GM12864 (cell line): ENCODE measurements around the gene PTPRC.

Source experiments
- DNase-seq: peaks from one replicate; pipeline ENCODE4 v3.0.0-alpha.2; 2011; ENCODE audit warnings: low read depth
- H3K4me3 ChIP-seq: 2 replicates; pipeline ENCODE4 v1.5.1; 2011; ENCODE audit warnings: mild to moderate bottlenecking, low read depth, low read length, control low read depth
- TF ChIP-seq, protein P1 (sequence below): IDR thresholded peaks from 2 replicates; pipeline ENCODE4 v1.5.1; 2011; ENCODE audit warnings: low read depth, mild to moderate bottlenecking, moderate library complexity, low read length, control low read depth, inconsistent platforms; ENCODE audit errors: missing control alignments

Gene PTPRC

DNA sequence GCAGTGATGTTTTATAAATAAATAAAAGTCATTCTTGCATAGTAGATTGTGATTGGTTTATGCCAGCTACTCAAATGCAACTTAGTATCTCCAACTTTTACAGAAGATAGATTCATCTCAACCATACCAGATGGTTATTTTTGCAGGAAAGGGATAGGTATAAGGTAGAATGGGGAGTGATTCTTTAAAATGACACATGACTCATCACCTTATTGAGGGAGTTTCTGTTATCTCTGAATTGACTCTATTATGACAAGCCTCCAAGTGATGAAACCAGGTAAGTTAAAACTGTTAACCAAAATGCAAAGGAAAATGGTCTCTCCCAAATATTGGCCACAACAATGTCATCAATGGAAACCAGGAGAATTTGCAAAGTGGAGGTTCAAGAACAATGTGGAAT, 54.5 kb downstream of the PTPRC start:
- TF ChIP-seq, protein P1, sequence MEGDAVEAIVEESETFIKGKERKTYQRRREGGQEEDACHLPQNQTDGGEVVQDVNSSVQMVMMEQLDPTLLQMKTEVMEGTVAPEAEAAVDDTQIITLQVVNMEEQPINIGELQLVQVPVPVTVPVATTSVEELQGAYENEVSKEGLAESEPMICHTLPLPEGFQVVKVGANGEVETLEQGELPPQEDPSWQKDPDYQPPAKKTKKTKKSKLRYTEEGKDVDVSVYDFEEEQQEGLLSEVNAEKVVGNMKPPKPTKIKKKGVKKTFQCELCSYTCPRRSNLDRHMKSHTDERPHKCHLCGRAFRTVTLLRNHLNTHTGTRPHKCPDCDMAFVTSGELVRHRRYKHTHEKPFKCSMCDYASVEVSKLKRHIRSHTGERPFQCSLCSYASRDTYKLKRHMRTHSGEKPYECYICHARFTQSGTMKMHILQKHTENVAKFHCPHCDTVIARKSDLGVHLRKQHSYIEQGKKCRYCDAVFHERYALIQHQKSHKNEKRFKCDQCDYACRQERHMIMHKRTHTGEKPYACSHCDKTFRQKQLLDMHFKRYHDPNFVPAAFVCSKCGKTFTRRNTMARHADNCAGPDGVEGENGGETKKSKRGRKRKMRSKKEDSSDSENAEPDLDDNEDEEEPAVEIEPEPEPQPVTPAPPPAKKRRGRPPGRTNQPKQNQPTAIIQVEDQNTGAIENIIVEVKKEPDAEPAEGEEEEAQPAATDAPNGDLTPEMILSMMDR, result no peak
- H3K4me3 ChIP-seq, result no peak overlapping the region
- no peak for DNase-seq

DNA sequence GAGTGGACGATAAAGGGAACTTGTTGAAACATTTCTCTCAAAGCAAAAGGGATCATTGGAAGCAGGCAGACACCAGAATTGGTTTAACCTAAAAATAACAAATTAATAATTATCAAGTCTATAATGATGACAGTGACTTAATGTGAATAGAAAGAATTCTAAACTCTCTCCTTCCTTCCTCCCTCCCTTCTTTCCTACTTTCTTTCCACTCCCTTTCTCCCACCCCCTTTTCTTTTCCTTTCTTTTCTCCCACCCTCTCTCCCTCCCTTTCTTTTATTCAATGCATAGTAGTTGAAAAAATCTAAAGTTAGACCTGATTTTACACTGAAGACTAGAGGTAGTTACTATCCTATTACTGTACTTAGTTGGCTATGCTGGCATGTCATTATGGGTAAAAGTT, 55.7 kb downstream of the PTPRC start:
- H3K4me3 ChIP-seq, result no peak overlapping the region
- DNase-seq, result no peak
- TF ChIP-seq, protein P1, result no peak

DNA sequence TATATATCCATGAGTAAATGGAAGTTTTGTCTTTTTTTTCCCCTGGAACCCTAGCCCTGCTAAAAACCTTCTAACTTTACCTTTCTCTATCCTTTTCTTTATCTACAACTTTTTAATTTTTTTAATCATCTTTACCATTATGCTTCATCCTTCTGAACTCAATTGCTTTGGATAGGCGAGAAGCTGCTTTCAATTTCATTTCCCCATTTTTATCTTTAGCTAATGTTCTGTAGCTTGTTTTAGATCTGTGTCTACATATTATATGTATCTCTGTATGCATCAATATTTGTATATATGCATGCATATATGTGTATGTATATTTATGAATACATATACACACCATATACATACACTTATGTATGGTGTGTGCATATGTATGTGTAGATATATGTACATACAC, 57.4 kb downstream of the PTPRC start:
- no peak for DNase-seq
- no peak overlapping the region for H3K4me3 ChIP-seq

DNA sequence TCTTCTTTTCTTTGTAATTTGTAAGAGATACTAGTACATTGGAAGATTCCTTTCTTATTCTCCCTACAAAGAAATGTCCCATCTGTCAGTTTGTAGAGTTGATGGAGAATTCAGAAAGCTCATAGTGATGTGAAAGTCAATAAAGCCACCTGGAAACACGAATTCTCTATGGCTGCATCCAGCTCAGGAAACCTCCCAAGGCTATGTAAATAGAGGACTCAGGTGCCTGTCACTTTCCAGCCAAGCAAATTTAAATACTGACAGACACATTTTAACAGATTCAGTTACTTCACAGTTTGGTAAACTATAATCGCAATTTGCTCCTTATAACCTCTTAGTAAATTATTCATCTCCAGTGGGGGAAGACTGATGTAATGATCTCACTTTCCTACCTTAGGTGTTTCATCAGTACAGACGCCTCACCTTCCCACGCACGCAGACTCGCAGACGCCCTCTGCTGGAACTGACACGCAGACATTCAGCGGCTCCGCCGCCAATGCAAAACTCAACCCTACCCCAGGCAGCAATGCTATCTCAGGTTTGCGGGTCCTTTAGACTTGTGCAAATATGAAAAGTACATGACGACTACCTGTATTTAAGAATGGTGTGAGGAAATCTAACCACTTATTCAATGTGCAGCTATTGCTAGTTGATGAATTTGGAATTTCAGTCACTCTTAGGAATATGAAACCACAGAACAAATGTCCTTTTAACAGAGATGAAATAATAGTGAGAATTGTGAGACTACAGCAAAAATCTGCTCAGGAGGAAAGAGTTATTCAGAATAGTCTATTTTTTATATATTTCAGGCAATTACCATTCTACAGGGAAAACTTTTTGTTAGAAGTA, 60.6 kb downstream of the PTPRC start:
- no peak overlapping the region for H3K4me3 ChIP-seq
- TF ChIP-seq, protein P1, result peak; percentile 33
- DNase-seq, result no peak

More for the DNA sequence above, 57.4 kb downstream of the PTPRC start:
- TF ChIP-seq, protein P1, result no peak

DNA sequence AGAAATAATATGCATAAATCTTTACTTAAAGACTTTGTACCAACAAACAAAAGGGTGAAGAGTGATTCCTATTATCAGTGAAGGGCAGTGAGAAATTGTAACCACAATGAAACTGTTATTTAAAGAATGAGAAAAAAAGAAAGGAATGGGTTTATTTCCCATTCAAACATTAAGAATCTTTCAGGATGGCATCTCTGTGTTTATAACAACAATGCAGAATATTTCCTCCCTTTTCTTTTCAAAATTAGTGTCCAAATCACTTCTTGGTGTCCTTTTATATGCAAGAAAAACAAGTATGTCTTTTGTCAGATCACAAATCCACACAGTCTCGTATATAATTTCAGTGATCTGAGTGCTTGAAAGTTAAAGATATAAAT, 61.2 kb downstream of the PTPRC start:
- DNase-seq, result no peak
- TF ChIP-seq, protein P1, result no peak
- H3K4me3 ChIP-seq, result no peak overlapping the region

DNA sequence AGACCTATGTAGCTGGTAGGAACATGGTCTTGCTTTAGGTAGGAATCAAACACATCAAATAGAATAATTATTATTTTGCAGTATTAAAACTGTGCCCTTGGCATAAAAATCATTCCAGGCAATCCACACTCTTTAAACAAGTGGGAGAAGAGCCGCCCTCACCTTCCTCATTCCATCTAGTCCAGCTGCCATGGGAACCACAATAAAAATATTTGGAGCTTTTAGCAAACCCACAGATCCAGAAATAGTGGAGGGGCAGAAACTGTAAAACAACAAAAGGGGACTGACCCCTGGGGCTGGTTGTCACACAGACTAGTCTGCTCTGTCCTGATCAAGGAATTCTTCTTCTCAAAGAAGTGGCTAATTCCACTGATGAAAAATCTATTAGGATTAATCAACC, 61.6 kb downstream of the PTPRC start:
- TF ChIP-seq, protein P1, result no peak
- DNase-seq, result no peak
- H3K4me3 ChIP-seq, result no peak overlapping the region

DNA sequence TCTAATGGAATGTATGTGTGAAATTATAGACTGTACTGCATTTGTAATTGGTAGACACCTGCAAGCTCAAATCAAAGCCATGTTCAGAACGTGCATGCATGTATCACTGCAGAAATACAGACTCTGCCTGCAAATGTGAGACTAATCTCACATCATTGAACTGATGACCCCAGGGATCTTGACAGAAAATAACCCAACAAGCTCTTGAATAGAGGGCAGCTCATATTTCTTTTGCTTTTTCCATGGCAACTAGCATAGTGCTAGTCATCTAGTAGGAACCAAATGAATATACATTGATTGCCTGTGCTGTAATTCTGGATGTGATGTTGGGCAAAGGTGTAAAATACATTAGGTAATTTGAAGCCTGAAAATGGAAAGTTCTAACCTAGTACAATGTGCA, 62.4 kb downstream of the PTPRC start:
- H3K4me3 ChIP-seq, result no peak overlapping the region
- DNase-seq, result no peak
- TF ChIP-seq, protein P1, result no peak
